ENCODE measurements around the gene MYL12B. TPM values are rescaled to one million over a fixed set of nuclear protein-coding genes. Genes with fewer than 3 reads are reported as not detected.
A peak's percentile ranks its signal among the peaks of the same experiment; 100 is the strongest.

The MYL12B gene
- total RNA-seq, result 100 to 1,000 TPM; 140 to 300 (median 169) TPM
- 100 to 1,000 TPM; 942 to 982 TPM for polyA plus RNA-seq
- 133 reads per million, percentile 89 among the genes with 10 or more reads in this experiment for total RNA-seq

DNA sequence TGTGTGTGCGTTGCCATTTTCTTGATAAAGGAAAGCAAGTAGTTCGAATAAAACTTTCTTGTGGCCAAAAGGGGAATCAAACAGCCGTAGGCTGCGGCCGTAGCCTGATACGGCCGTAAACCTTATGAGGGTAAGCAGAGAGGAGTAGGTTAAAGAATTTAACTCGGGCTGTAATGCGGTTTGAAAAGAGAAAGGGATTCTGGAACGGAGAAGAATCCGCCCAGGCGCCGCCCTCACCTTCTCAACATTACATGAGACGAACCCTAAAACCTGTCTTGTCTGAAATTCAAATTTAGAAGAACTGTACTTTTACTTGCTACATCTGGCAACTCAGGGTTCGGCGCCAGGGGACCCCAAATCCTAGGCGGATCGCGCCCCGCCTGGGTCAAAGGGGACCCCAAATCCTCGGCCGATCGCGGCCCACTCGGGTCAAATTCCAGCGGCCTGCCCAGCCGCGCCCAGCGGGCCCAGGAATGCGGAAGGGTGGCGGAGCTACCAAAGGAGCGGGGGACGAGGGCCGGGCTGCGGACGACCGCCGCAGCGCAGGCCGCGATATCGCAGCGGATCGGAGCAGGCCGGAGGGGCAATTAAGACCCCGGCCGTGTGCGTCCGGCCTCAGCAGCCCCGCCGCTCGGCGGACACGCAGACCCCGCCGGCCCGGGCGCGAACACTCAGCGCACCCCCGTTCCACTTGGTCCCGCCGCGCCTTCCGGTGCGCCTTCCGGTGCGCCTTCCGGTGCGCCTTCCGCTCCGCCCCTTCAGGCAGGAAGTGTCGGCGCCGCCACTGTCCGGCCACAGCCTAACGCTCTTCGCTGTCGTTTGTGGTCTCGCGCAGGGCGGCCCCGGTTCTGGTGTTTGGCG lies at the start of gene MYL12B:
Gene MYL12B, plus strand, starts transcription at position 761 of the 861 bp plus-strand sequence. CDS start 10,766 bp downstream, outside the sequence.
- intact Hi-C loops (cut with micrococcal nuclease), result loop anchor here (1.0 to 5.0 kb wide), 13 partner anchors 13 to 689 kb away; partner anchors contain the start of genes LPIN2 (in 2 of the 2), METTL4 (in 1 of the 2), MYL12A (in 1 of the 2) and NDC80 (in 1 of the 2)
- peak within 1 kb of the TSS; percentile 81 for H3K4me3 ChIP-seq (ENCODE audit: low read length)

DNA sequence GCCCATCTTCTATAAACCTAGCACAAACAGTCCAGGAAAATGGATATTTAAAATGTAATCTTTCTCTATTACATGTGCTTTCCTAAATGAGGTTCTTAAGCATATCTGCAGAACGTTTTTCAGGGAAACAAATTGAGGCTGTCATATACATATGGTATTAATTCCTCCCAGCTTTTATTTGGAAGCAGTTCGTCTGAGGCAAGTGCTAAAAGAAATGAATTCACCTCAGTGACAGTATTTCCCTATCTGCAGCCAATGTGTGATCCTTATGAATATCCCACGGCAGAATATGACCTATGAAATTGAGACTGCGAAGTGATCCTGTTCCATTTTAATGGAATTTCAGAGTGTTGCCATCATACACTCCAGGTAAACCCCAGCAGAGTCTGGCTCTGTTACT lies 49.3 kb upstream of the MYL12B start:
- CTCF ChIA-PET, result interaction anchor here (0.7 kb wide), 1 partner anchor 34 kb away, joined by 3 read pairs; no protein-coding TSS in a partner anchor
- peaks cover 0 to 18% (median 12%) of the 10 kb centered on the region in 7 donors for H3K4me1 Mint-ChIP-seq

More for the DNA sequence above, at the start of gene MYL12B:
- Mint-ChIP-seq H3K27me3 (no peaks in the 10 kb centered on the region), H3K9me3 (no peaks in the 10 kb centered on the region), H3K36me3 (peaks cover 9 to 42% (median 19%) of the 10 kb centered on the region in 5 donors), H3K4me3 (peak within 1 kb of the TSS; percentile 87 to 100 (median 96)), H3K4me1 (peaks cover 48 to 87% (median 83%) of the 10 kb centered on the region in 7 donors), H3K27ac (peak within 1 kb of the TSS; percentile 95 to 100 (median 99))
- H3K9me3 ChIP-seq (ENCODE audit: control insufficient read depth in 2 of 3, low read length in 3 of 3), result no peaks in the 10 kb centered on the region
- peak within 1 kb of the TSS; percentile 96 for H3K27ac ChIP-seq (ENCODE audit: low read depth, low read length)
- ATAC-seq (peak; percentile 87), DNase-seq (peak; percentile 72 to 88 (median 84))
- peaks cover 54 to 66% of the 10 kb centered on the region in 2 donors for H3K4me1 ChIP-seq (ENCODE audit: control insufficient read depth in 2 of 2, insufficient read depth in 2 of 2, low read length in 2 of 2)
- CTCF ChIA-PET, result interaction anchor here (0.9 to 1.7 kb wide), 4 partner anchors 9 to 37 kb away, joined by 3 to 6 read pairs (median 4); partner anchors contain the start of gene MYL12A
- peaks cover 7 to 25% (median 14%) of the 10 kb centered on the region in 3 experiments for H3K36me3 ChIP-seq (ENCODE audit: control insufficient read depth in 2 of 3, insufficient read depth in 3 of 3, low read length in 3 of 3)
- POLR2A ChIA-PET, result interaction anchor here (0.6 to 3.5 kb wide), 23 partner anchors 13 to 1978 kb away, joined by 3 to 229 read pairs (median 5); partner anchors contain the start of genes MYL12A and TGIF1
- H3K27me3 ChIP-seq (ENCODE audit: control insufficient read depth in 2 of 2, insufficient read depth in 2 of 2, low read length in 2 of 2), result no peaks in the 10 kb centered on the region

DNA sequence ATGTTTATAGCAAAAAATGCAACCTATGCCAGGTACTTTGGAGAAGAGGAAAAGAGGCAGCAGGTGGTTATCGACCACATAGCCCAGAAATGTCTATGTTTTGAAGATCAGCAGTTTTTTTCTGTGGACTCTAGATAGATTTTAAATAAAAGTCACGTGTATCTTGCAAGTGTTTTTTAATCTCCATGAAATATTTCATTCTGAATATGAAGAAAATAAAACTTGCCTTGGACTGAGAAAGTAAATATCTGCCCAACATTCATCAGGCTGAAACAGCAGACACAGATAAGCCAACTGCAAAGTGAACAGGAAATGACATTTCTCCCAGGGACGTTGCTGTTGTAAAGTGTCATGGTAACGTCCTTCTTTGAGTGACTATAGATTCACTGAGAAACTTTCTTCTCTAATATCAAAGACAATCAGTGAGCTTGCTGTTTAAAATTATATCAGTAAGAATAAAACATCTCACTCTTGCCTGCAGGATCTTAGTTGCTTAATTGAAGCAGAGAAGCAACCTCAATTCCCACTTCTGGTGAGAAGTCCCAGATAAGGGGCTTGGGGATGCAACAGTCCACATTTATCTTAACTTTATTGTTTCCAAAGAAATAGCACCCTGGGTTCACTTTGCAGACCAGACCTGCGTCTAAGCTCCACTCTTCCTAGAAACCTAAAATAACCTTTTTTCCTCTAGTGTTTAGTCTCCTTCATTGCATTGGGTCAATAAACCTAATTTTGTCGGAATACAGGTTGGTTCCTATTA lies 48.5 kb upstream of the MYL12B start:
- ChIA-PET POLR2A (interaction anchor here (0.6 to 1.1 kb wide), 2 partner anchors 26 to 32 kb away, joined by 3 read pairs; no protein-coding TSS in a partner anchor), CTCF (interaction anchor here (0.7 kb wide), 2 partner anchors 33 to 239 kb away, joined by 3 read pairs; no protein-coding TSS in a partner anchor)
- peaks cover 0 to 2% (median 0%) of the 10 kb centered on the region in 5 donors for H3K27me3 Mint-ChIP-seq
- peak overlapping the region in 6 of 10 donors; percentile 9 to 57 (median 38) for H3K4me3 Mint-ChIP-seq
- H3K9me3 ChIP-seq (ENCODE audit: control insufficient read depth in 2 of 3, low read length in 3 of 3), result no peaks in the 10 kb centered on the region
- peaks cover 0 to 3% (median 0%) of the 10 kb centered on the region in 11 donors for H3K9me3 Mint-ChIP-seq
- peaks cover 0 to 36% (median 17%) of the 10 kb centered on the region in 5 donors for H3K36me3 Mint-ChIP-seq
- no peak overlapping the region for H3K4me3 ChIP-seq (ENCODE audit: low read length)
- H3K4me1 ChIP-seq (ENCODE audit: control insufficient read depth in 2 of 2, insufficient read depth in 2 of 2, low read length in 2 of 2), result no peaks in the 10 kb centered on the region
- intact Hi-C loops (cut with micrococcal nuclease), result loop anchor here in 1 of 2 donors (1.0 to 5.0 kb wide), 2 partner anchors 34 to 36 kb away; partner anchors contain the start of gene MYL12A
- H3K27me3 ChIP-seq (ENCODE audit: control insufficient read depth in 2 of 2, insufficient read depth in 2 of 2, low read length in 2 of 2), result no peaks in the 10 kb centered on the region
- peak overlapping the region; percentile 22 for H3K27ac ChIP-seq (ENCODE audit: low read depth, low read length)
- DNase-seq (peak in 7 of 9 donors; percentile 33 to 71 (median 57)), ATAC-seq (peak; percentile 89)
- H3K27ac Mint-ChIP-seq, result peak overlapping the region; percentile 35 to 91 (median 78)
- no peaks in the 10 kb centered on the region for H3K36me3 ChIP-seq (ENCODE audit: control insufficient read depth in 2 of 3, insufficient read depth in 3 of 3, low read length in 3 of 3)
- peaks cover 0 to 18% (median 12%) of the 10 kb centered on the region in 7 donors for H3K4me1 Mint-ChIP-seq

More for the DNA sequence above, 49.3 kb upstream of the MYL12B start:
- Histone ChIP-seq H3K4me1 (ENCODE audit: control insufficient read depth in 2 of 2, insufficient read depth in 2 of 2, low read length in 2 of 2) (no peaks in the 10 kb centered on the region), H3K4me3 (ENCODE audit: low read length) (no peak overlapping the region), H3K27me3 (ENCODE audit: control insufficient read depth in 2 of 2, insufficient read depth in 2 of 2, low read length in 2 of 2) (no peaks in the 10 kb centered on the region), H3K27ac (ENCODE audit: low read depth, low read length) (peak overlapping the region; percentile 22), H3K36me3 (ENCODE audit: control insufficient read depth in 2 of 3, insufficient read depth in 3 of 3, low read length in 3 of 3) (no peaks in the 10 kb centered on the region), H3K9me3 (ENCODE audit: control insufficient read depth in 2 of 3, low read length in 3 of 3) (no peaks in the 10 kb centered on the region)
- POLR2A ChIA-PET, result interaction anchor here (1.1 kb wide), 1 partner anchor 33 kb away, joined by 3 read pairs; no protein-coding TSS in a partner anchor
- Mint-ChIP-seq H3K4me3 (peak overlapping the region in 3 of 10 donors; percentile 2 to 36 (median 14)), H3K27ac (peak overlapping the region in 6 of 9 donors; percentile 56 to 91 (median 82)), H3K27me3 (peaks cover 0 to 2% (median 0%) of the 10 kb centered on the region in 5 donors), H3K36me3 (peaks cover 0 to 36% (median 17%) of the 10 kb centered on the region in 5 donors), H3K9me3 (peaks cover 0 to 3% (median 0%) of the 10 kb centered on the region in 11 donors)
- intact Hi-C loops (cut with micrococcal nuclease), result loop anchor here in 1 of 2 donors (1.0 to 5.0 kb wide), 2 partner anchors 35 kb away; partner anchors contain the start of gene MYL12A
- DNase-seq (no peak), ATAC-seq (no peak)

DNA sequence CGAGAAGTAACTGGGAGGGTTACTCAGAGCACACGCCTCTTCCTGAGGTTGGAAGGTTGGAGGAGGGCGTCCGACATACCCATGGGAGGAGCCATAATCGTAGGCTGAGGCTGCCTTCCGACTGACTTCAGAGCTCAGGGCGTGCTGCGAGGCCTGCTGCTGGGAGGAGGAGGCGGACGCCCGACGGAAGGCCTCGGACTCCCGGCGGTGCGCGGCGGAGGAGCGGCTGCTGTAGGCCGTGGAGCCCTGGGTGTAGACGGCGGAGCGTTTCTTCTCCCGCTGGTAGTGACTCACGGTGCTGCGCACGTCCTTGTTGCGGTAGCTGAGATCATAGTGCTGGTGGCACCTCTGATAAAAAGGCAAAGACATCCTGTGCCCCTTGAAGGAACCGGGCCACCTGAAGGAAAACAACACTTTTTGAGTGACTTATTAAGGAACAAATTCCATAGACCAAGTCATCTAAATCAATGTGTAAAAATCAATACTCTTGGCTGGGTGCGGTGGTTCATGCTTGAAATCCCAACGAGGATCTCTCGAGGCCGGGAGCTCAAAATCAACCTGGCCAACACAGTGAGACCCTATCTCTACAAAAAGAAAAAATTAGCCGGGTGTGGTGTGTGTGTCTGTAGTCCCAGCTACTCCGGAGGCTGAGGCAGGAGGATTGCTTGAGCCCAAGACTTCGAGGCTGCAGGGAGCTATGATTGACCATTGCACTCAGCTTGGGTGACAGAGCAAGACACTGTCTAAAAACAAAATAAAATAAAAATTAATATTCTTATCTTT lies 46.9 kb upstream of the MYL12B start:
- peaks cover 0 to 30% (median 14%) of the 10 kb centered on the region in 5 donors for H3K36me3 Mint-ChIP-seq
- DNase-seq (no peak), ATAC-seq (no peak)
- H3K27ac ChIP-seq (ENCODE audit: low read depth, low read length), result no peak overlapping the region
- POLR2A ChIA-PET, result no interaction called here
- no peak overlapping the region for H3K4me3 Mint-ChIP-seq
- H3K27ac Mint-ChIP-seq, result peak overlapping the region in 3 of 9 donors; percentile 16 to 78 (median 76)
- no peak overlapping the region for H3K4me3 ChIP-seq (ENCODE audit: low read length)
- no peaks in the 10 kb centered on the region for H3K27me3 ChIP-seq (ENCODE audit: control insufficient read depth in 2 of 2, insufficient read depth in 2 of 2, low read length in 2 of 2)
- peaks cover 0 to 1% (median 0%) of the 10 kb centered on the region in 11 donors for H3K9me3 Mint-ChIP-seq
- H3K36me3 ChIP-seq (ENCODE audit: control insufficient read depth in 2 of 3, insufficient read depth in 3 of 3, low read length in 3 of 3), result no peaks in the 10 kb centered on the region
- H3K9me3 ChIP-seq (ENCODE audit: control insufficient read depth in 2 of 3, low read length in 3 of 3), result no peaks in the 10 kb centered on the region
- intact Hi-C loops (cut with micrococcal nuclease), result loop anchor here in 1 of 2 donors (5.0 kb wide), 1 partner anchor 38 kb away; no protein-coding TSS in a partner anchor
- CTCF ChIA-PET, result no interaction called here
- no peaks in the 10 kb centered on the region for H3K4me1 ChIP-seq (ENCODE audit: control insufficient read depth in 2 of 2, insufficient read depth in 2 of 2, low read length in 2 of 2)
- peaks cover 0 to 2% (median 0%) of the 10 kb centered on the region in 5 donors for H3K27me3 Mint-ChIP-seq
- H3K4me1 Mint-ChIP-seq, result peaks cover 0 to 18% (median 12%) of the 10 kb centered on the region in 7 donors

DNA sequence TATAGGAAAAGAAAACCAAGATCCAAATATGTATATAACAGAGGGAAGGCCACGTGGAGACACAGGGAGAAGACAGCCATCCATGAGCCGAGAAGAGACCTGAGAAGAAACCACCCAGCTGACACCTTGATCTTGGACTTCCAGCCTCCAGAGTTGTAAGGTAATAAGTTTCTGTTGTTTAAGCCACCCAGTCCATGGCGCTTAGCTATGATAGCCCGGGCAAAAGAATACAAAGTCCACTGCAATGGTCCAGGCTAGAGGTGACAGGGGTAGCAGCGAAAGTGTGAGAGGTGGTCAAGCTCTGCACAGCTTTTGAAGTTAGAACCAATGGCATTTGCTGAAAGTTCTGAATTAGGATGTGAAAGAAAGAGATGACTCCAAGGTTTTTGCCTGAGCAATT lies 44.9 kb upstream of the MYL12B start:
- H3K36me3 ChIP-seq (ENCODE audit: control insufficient read depth in 2 of 3, insufficient read depth in 3 of 3, low read length in 3 of 3), result no peaks in the 10 kb centered on the region
- DNase-seq (no peak), ATAC-seq (no peak)
- H3K27me3 ChIP-seq (ENCODE audit: control insufficient read depth in 2 of 2, insufficient read depth in 2 of 2, low read length in 2 of 2), result no peaks in the 10 kb centered on the region
- Mint-ChIP-seq H3K27me3 (peaks cover 0 to 2% (median 0%) of the 10 kb centered on the region in 5 donors), H3K36me3 (peaks cover 0 to 14% (median 3%) of the 10 kb centered on the region in 5 donors), H3K9me3 (peaks cover 0 to 1% (median 0%) of the 10 kb centered on the region in 11 donors), H3K27ac (peak overlapping the region in 2 of 9 donors; percentile 19 to 66), H3K4me1 (peaks cover 0 to 18% (median 12%) of the 10 kb centered on the region in 7 donors), H3K4me3 (no peak overlapping the region)
- ChIA-PET CTCF (no interaction called here), POLR2A (no interaction called here)
- no peak overlapping the region for H3K27ac ChIP-seq (ENCODE audit: low read depth, low read length)
- H3K9me3 ChIP-seq (ENCODE audit: control insufficient read depth in 2 of 3, low read length in 3 of 3), result no peaks in the 10 kb centered on the region
- H3K4me1 ChIP-seq (ENCODE audit: control insufficient read depth in 2 of 2, insufficient read depth in 2 of 2, low read length in 2 of 2), result no peaks in the 10 kb centered on the region
- intact Hi-C loops (cut with micrococcal nuclease), result no loop called here
- H3K4me3 ChIP-seq (ENCODE audit: low read length), result no peak overlapping the region

All from naive thymus-derived CD4-positive, alpha-beta T cell (primary cell).